MG63 (cell line): ENCODE data around the gene PUM1. TPM values are rescaled to one million over a fixed set of nuclear protein-coding genes. Genes with fewer than 3 reads are reported as not detected.

Experiments
- DNase-seq: peaks from one replicate; pipeline ENCODE4 v3.0.0-alpha.2; 2020
- H3K27me3 ChIP-seq: fragments of 250-450 bp; sonication (Bioruptor Pico); 2 replicates; pipeline ENCODE4 v1.5.1; 2020; ENCODE audit warnings: mild to moderate bottlenecking, moderate library complexity
- H3K36me3 ChIP-seq: fragments of 250-450 bp; sonication (Bioruptor Pico); 2 replicates; pipeline ENCODE4 v1.5.1; 2020; ENCODE audit warnings: mild to moderate bottlenecking, moderate library complexity
- H3K4me3 ChIP-seq: fragments of 250-450 bp; sonication (Bioruptor Pico); 2 replicates; pipeline ENCODE4 v1.5.1; 2020; ENCODE audit warnings: mild to moderate bottlenecking, moderate library complexity
- H3K9me3 ChIP-seq: fragments of 250-450 bp; sonication (Bioruptor Pico); 2 replicates; pipeline ENCODE4 v1.5.1; 2020; ENCODE audit warnings: mild to moderate bottlenecking, moderate library complexity
- total RNA-seq: library from RNA; depleted of rRNA; stranded (reverse); fragments of >200 nt; shearing (Covaris generic); gene quantifications from 2 replicates; pipeline ENCODE4 v1.2.3, GENCODE V29; 2014; ENCODE audit warnings: low replicate concordance

The PUM1 gene
- total RNA-seq, 1 experiment from 2014 or later = 31.6 TPM

- no peaks in the 10 kb centered on the region for H3K27me3 ChIP-seq
- DNase-seq = no peak
- no peaks in the 10 kb centered on the region for H3K9me3 ChIP-seq
- H3K4me3 ChIP-seq = no peak overlapping the region
- H3K36me3 ChIP-seq = no peaks in the 10 kb centered on the region
These were observed 162.8 kb downstream of the PUM1 start for GRCh38 chr1:30902593-30903290.

DNA sequence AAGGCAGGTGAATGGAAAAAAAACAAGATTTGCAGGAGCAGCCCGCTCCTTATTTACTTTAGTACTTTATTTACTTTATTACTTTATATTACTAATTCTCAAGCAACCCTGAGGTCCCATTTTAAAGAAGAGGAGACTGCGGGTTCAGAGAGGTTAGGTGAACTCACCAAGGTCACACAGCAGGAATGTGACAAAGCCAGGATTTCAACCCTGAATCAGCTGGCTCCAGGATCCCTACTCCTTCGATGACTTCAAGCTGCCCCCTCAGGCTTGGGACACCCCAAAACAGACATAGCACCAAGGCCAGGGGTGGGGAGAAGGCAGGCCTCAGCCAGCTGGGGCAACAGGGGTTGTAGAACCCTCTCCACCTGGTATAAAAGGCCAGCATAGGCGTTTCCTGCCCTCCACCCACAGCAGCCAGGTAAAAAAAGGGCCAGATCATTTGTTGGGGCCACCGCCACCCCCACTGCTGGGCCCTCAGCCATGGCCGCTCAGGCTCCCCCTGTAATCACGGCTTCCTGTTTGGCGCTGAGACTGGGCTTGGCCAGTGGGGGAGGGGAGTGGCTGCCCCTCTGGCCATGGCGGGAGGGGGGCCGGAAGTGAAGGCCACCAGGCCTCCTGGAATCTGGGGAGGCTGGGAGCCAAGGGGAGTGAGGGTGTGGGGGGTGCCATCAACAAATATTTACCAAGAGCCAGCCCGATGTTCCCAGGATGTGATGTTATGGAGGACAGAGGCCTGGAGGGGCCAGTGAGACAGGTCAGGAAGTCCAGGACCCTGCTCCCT, 163.5 kb downstream of the PUM1 start:
- Histone ChIP-seq H3K36me3 (no peaks in the 10 kb centered on the region), H3K9me3 (no peaks in the 10 kb centered on the region), H3K27me3 (no peaks in the 10 kb centered on the region), H3K4me3 (no peak overlapping the region)
- DNase-seq = no peak

GRCh38 chr1:30900931-30901560, 164.5 kb downstream of the PUM1 start:
- Histone ChIP-seq H3K36me3 (no peaks in the 10 kb centered on the region), H3K27me3 (no peaks in the 10 kb centered on the region), H3K4me3 (no peak overlapping the region), H3K9me3 (no peaks in the 10 kb centered on the region)
- no peak for DNase-seq

DNA sequence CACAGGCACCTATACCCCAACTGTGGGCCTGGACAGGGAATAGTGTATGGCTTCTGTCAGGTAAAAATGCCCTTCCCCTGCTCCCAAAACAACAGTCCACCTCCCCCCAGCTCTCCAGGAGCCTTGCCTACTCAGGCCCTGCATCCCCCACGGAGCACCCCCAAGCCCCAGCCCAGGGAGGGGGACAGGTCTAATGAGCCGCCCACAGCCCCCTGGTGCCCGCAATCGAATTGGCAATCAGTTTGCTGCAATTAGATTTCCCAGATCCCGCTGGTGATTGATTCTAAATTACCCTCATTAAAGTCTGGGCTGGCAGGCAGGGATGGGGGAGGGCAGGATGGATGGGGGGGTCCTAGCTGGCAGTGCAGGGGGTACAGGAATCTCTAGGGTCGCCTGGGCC, 165.0 kb downstream of the PUM1 start:
- Histone ChIP-seq H3K36me3 (no peaks in the 10 kb centered on the region), H3K4me3 (no peak overlapping the region), H3K27me3 (no peaks in the 10 kb centered on the region), H3K9me3 (no peaks in the 10 kb centered on the region)
- DNase-seq = no peak

- DNase-seq = no peak
- Histone ChIP-seq H3K9me3 (no peaks in the 10 kb centered on the region), H3K27me3 (no peaks in the 10 kb centered on the region), H3K36me3 (no peaks in the 10 kb centered on the region), H3K4me3 (no peak overlapping the region)
These were observed 165.7 kb downstream of the PUM1 start for GRCh38 chr1:30899577-30900389.

- H3K27me3 ChIP-seq = no peaks in the 10 kb centered on the region
- H3K36me3 ChIP-seq = no peaks in the 10 kb centered on the region
- H3K4me3 ChIP-seq = no peak overlapping the region
- no peak for DNase-seq
- H3K9me3 ChIP-seq = no peaks in the 10 kb centered on the region
These were observed 167.3 kb downstream of the PUM1 start for GRCh38 chr1:30898031-30898815.

- Histone ChIP-seq H3K4me3 (no peak overlapping the region), H3K36me3 (no peaks in the 10 kb centered on the region), H3K9me3 (no peaks in the 10 kb centered on the region), H3K27me3 (no peaks in the 10 kb centered on the region)
- no peak for DNase-seq
These were observed 168.6 kb downstream of the PUM1 start for GRCh38 chr1:30896905-30897304.

DNA sequence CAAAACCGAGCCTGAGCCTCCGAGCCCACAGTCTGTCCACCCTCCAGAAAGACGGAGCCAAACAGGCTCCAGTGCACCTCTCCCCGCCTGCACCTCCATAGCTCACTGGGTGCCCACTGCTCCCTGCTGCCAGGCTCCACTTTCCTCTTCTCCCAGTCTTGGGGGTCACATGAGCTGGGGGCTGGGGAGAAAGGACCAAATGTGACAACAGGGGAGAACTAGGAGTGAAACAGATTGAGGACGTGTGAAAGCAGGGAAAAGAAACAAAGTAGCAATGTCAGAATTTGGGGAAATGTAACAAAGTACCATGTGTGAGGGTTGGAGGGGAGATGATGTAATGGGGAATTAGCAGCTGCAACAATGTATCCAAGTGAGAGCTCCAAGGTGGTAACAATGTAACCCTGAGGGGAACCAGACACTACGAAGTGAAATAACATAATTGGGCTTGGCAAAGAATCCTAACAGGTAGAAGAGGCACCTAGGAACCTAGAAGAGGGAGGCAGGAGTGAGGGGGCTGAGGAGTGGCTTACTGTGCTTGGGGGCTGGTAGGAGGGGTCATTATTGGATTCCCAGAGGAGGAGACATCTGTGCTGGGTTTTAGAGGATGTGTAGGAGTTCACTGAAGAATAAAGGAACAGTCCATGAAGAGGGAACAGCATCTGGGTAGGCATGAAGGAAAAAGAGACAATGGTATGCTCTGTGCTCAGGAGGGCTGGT, 169.4 kb downstream of the PUM1 start:
- H3K4me3 ChIP-seq = no peak overlapping the region
- no peaks in the 10 kb centered on the region for H3K9me3 ChIP-seq
- no peaks in the 10 kb centered on the region for H3K36me3 ChIP-seq
- H3K27me3 ChIP-seq = no peaks in the 10 kb centered on the region
- DNase-seq = no peak

DNA sequence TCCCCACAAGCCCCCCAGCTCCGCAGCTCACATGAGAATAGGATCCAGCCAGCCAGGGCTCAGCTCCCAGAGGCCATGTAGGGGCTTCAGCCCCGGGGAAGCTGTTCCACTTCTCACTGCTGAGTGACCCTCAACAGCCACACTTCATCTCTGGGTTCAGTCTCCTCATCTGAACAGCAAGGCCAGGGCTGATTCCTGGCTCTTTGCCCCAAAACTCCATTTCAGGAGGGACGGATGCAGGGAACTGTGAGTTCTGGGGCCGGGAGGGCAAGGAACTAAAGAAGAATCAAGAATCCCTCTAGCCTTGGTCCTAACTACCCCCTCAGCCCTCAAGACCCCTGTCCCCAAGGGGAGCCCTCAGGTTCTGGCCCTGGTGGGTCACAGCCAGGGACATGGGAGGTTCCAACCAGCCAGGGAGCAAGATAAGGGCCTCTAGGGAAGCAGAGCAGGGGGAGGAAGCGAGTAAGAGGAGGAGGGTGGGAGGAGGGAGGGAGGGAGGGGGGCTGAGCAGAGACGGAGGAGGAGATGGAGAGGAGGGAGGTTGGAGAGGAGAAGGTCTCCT, 170.1 kb downstream of the PUM1 start:
- no peaks in the 10 kb centered on the region for H3K36me3 ChIP-seq
- H3K4me3 ChIP-seq = no peak overlapping the region
- DNase-seq = no peak
- H3K27me3 ChIP-seq = no peaks in the 10 kb centered on the region
- H3K9me3 ChIP-seq = no peaks in the 10 kb centered on the region

GRCh38 chr1:30894508-30894973, 171.0 kb downstream of the PUM1 start:
- no peak for DNase-seq
- no peaks in the 10 kb centered on the region for H3K36me3 ChIP-seq
- no peaks in the 10 kb centered on the region for H3K9me3 ChIP-seq
- no peak overlapping the region for H3K4me3 ChIP-seq
- no peaks in the 10 kb centered on the region for H3K27me3 ChIP-seq

GRCh38 chr1:30893776-30894507, 171.6 kb downstream of the PUM1 start:
- no peaks in the 10 kb centered on the region for H3K9me3 ChIP-seq
- no peak for DNase-seq
- H3K4me3 ChIP-seq = no peak overlapping the region
- H3K27me3 ChIP-seq = no peaks in the 10 kb centered on the region
- no peaks in the 10 kb centered on the region for H3K36me3 ChIP-seq

DNA sequence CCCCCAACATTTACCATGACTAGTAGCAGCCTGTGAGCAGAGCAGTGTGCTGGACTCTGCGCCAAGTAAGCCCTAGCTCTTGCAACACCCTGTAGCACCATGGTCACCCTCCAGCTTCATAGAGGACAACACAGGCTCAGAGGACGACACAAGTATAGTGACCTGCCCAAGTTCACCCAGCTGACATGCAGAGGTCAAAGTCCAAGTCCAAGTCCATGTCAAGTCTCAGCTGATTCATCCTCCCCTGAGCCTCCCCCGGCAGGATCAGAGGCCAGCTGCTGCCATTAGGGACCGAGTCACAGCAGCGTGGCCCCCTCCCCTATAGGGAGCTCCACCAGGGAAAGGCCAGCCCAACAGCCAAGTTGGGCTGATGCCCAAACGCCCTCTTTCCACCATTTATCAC, 172.8 kb downstream of the PUM1 start:
- Histone ChIP-seq H3K4me3 (no peak overlapping the region), H3K9me3 (no peaks in the 10 kb centered on the region), H3K27me3 (no peaks in the 10 kb centered on the region), H3K36me3 (no peaks in the 10 kb centered on the region)
- no peak for DNase-seq

GRCh38 chr1:30891227-30891552, 174.3 kb downstream of the PUM1 start:
- Histone ChIP-seq H3K27me3 (no peaks in the 10 kb centered on the region), H3K36me3 (no peaks in the 10 kb centered on the region), H3K9me3 (no peaks in the 10 kb centered on the region), H3K4me3 (no peak overlapping the region)
- DNase-seq = no peak

DNA sequence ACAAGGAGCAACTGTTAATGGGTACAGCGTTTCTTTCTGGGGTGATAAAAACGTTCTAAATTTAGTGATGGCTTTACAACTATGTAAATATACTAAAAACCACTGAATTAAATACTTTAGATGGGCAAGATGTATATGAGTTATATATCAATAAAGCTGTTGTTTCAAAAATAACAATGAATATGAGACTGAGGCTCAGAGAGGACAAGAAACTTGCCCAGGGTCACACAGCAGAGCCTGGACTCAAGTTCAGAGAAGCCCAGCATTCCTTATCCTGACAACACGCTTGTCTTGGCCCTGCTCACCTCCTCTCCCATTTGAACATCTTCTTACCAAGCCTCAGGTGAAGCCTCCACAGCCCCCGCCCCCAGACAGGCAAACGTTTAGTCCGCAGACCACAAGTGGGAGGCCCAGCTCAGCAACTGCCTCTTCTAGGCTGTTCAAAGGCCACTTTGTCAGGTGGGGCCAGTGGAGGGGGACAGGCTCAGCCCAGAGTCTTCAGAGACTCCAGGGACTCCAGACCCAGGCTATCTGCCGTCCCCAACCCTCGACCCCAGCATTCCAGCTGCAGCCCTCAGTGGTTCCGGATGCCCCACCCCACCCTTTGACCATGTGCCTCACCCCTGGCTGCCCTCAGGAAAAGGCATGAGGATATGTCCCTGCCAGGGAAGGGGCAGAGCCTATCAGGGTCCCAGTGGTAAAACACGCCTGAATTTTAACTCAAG, 174.9 kb downstream of the PUM1 start:
- Histone ChIP-seq H3K36me3 (no peaks in the 10 kb centered on the region), H3K4me3 (no peak overlapping the region), H3K9me3 (no peaks in the 10 kb centered on the region), H3K27me3 (no peaks in the 10 kb centered on the region)
- DNase-seq = no peak
